ENCODE measurements around the gene PKP3. TPM values are rescaled to one million over a fixed set of nuclear protein-coding genes. Genes with fewer than 3 reads are reported as not detected.

PKP3 gene
- total and polyA plus RNA-seq, 9 of the 15 experiments (the other 6 are each of a cell fraction or from before 2014, with no cell fraction given), result 0.11 to 110 (median 30.7) TPM

DNA sequence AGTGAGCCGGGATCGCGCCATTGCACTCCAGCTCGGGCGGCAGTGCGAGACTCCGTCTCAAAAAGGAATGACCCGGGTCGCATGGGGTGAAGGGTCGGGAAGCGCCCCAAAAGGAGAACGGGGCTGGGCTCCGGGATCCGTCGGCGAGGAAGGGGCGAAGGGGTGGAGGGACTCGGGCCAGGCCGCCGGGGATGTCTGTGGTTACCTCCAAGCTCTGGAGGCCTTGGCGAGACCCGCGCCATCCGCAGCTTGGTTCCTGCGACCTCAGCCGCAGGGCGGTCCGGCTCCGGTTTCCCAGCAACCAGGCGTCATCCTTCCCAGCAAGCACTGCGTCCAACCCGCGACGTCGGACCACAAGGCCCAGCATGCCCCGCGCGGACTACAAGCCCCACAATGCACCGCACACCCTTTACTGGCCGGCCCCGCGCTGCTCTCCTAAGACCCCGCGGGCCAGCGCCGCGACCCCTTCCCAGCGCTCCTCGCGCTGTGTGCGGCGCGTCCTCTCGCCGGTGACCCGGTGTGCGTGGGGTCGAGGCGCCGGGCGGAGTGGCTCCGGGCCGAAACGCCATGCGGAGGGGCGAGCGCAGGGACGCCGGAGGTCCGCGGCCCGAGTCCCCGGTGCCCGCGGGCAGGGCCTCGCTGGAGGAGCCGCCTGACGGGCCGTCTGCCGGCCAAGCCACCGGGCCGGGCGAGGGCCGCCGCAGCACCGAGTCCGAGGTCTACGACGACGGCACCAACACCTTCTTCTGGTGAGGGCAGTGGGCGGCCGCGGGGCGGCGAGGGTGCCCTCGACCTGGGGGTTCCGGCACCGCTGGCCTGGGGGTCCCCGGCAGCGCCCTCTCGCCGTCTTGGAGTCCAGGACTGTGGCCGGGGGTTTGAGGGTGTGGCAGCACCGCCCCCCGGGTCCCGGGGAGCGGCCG lies 56.1 kb downstream of the PKP3 start, which contains the start of gene PTDSS2 (continued):
- peak; percentile 94 for TF ChIP-seq ZNF592 (IDR thresholded peaks at IDR 0.05)
- no peak for TF ChIP-seq ZNF316 (IDR thresholded peaks at IDR 0.05)
- TF ChIP-seq, protein P1, sequence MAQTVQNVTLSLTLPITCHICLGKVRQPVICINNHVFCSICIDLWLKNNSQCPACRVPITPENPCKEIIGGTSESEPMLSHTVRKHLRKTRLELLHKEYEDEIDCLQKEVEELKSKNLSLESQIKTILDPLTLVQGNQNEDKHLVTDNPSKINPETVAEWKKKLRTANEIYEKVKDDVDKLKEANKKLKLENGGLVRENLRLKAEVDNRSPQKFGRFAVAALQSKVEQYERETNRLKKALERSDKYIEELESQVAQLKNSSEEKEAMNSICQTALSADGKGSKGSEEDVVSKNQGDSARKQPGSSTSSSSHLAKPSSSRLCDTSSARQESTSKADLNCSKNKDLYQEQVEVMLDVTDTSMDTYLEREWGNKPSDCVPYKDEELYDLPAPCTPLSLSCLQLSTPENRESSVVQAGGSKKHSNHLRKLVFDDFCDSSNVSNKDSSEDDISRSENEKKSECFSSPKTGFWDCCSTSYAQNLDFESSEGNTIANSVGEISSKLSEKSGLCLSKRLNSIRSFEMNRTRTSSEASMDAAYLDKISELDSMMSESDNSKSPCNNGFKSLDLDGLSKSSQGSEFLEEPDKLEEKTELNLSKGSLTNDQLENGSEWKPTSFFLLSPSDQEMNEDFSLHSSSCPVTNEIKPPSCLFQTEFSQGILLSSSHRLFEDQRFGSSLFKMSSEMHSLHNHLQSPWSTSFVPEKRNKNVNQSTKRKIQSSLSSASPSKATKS (CRISPR knock-in tag; IDR thresholded peaks at IDR 0.05), result no peak
- TF ChIP-seq, protein P2, sequence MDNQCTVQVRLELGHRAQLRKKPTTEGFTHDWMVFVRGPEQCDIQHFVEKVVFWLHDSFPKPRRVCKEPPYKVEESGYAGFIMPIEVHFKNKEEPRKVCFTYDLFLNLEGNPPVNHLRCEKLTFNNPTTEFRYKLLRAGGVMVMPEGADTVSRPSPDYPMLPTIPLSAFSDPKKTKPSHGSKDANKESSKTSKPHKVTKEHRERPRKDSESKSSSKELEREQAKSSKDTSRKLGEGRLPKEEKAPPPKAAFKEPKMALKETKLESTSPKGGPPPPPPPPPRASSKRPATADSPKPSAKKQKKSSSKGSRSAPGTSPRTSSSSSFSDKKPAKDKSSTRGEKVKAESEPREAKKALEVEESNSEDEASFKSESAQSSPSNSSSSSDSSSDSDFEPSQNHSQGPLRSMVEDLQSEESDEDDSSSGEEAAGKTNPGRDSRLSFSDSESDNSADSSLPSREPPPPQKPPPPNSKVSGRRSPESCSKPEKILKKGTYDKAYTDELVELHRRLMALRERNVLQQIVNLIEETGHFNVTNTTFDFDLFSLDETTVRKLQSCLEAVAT (IDR thresholded peaks at IDR 0.05), result no peak
- no peak for TF ChIP-seq ZNF780A (CRISPR knock-in tag; IDR thresholded peaks at IDR 0.05)
- no peak for TF ChIP-seq MLX (CRISPR knock-in tag; conservative IDR thresholded peaks at IDR 0.05)
- TF ChIP-seq SRF (CRISPR knock-in tag; IDR thresholded peaks at IDR 0.05), result no peak
- TF ChIP-seq MTF1 (CRISPR knock-in tag; IDR thresholded peaks at IDR 0.05; ENCODE audit: borderline replicate concordance), result no peak
- TF ChIP-seq ZEB2 (IDR thresholded peaks at IDR 0.05), result no peak
- peak; percentile 87; the same call in 1 of the 2 replicates for TF ChIP-seq POLR2AphosphoS2 (IDR thresholded peaks at IDR 0.05; ENCODE audit: low read length)
- no peak for TF ChIP-seq ZNF717 (CRISPR knock-in tag; IDR thresholded peaks at IDR 0.05)
- no peak for TF ChIP-seq ZNF668 (CRISPR knock-in tag; IDR thresholded peaks at IDR 0.05)
- no peak for TF ChIP-seq ZNF444 (CRISPR knock-in tag; IDR thresholded peaks at IDR 0.05)
- no peak for TF ChIP-seq SNAPC5 (CRISPR knock-in tag; IDR thresholded peaks at IDR 0.05)
- TF ChIP-seq ELK1 (CRISPR knock-in tag; IDR thresholded peaks at IDR 0.05), result no peak; the same call in 1 of the 2 replicates
- TF ChIP-seq HLTF (IDR thresholded peaks at IDR 0.05), result no peak
- no peak; a peak in 1 of 4 replicates for TF ChIP-seq FOXK2 (conservative IDR thresholded peaks at IDR 0.05 in 1 of 2, IDR thresholded peaks at IDR 0.05 in 1 of 2; ENCODE audit: low read depth in 2 of 2)
- no peak for TF ChIP-seq NR1H2 (CRISPR knock-in tag; IDR thresholded peaks at IDR 0.05)

All from K562 (cell line).